B cell (primary cell): Measurements from ENCODE around the gene ILF3. TPM values are rescaled to one million over a fixed set of nuclear protein-coding genes. Genes with fewer than 3 reads are reported as not detected.

Experiments
- ATAC-seq: fragments of 200-7000 bp; cut with Tn5 transposase; one replicate; pipeline ENCODE4 v1.10.0; 2021; ENCODE audit warnings: low read depth, mild to moderate bottlenecking, moderate number of reproducible peaks, moderate library complexity
- CTCF ChIA-PET: fragments of 350-600 bp; sonication (Branson Sonifier 250); formaldehyde crosslinking; loops from one replicate; lab custom pipeline; 2021; ENCODE audit warnings: antibody characterized with exemption, inconsistent platforms; lab: Charles Lee
- POLR2A ChIA-PET: fragments of 350-600 bp; sonication (Branson Sonifier 250); formaldehyde crosslinking; loops from one replicate; lab custom pipeline; 2021; ENCODE audit warnings: antibody characterized with exemption; lab: Charles Lee
- DNase-seq: peaks from one replicate; pipeline ENCODE4 v3.0.0; 2013
- H2AFZ ChIP-seq: 2 replicates; pipeline ENCODE4 v1.6.1; 2012; ENCODE audit warnings: mild to moderate bottlenecking, low read depth, low read length; ENCODE audit not compliant: insufficient read depth, poor library complexity, severe bottlenecking
- H3K27ac ChIP-seq, 2 donors: 1 replicate in 1 of 2; 2 replicates in 1 of 2; pipeline ENCODE4 v1.5.1; 2012 to 2013; ENCODE audit warnings: low read length in 2 of 2, mild to moderate bottlenecking in 2 of 2, moderate library complexity in 1 of 2
- H3K27me3 ChIP-seq, 4 experiments: fragments of 200-600 bp in 1 of 4; sonication (generic) in 1 of 4; replicated peaks in 1 of 4; 1 replicate in 2 of 4; 2 replicates in 2 of 4; pipeline versions ENCODE4 v1.6.1 to v1.7.0; 2013 to 2016; ENCODE audit warnings: low read length in 3 of 4, mild to moderate bottlenecking in 2 of 4, mixed read lengths in 1 of 4, moderate library complexity in 1 of 4; ENCODE audit not compliant: insufficient read depth in 4 of 4, control insufficient read depth in 3 of 4; ENCODE audit errors: control extremely low read depth in 1 of 4
- H3K36me3 ChIP-seq, 2 experiments: replicated peaks in 1 of 2; 1 replicate in 1 of 2; 2 replicates in 1 of 2; pipeline versions ENCODE4 v1.6.1 to v1.7.1; 2013; ENCODE audit warnings: low read length in 1 of 2; ENCODE audit not compliant: insufficient read depth in 2 of 2, control insufficient read depth in 1 of 2; ENCODE audit errors: control extremely low read depth in 1 of 2, extremely low read depth in 1 of 2
- H3K4me1 ChIP-seq, 2 donors: fragments of 200-600 bp in 1 of 2; sonication (generic) in 1 of 2; 1 replicate in 1 of 2; 2 replicates in 1 of 2; pipeline versions ENCODE4 v1.5.1 to v1.6.1; 2013 to 2017; ENCODE audit warnings: low read length in 2 of 2; ENCODE audit not compliant: control insufficient read depth in 2 of 2, insufficient read depth in 2 of 2
- H3K4me2 ChIP-seq: replicated peaks from 2 replicates; pipeline ENCODE3; 2012; ENCODE audit warnings: mild to moderate bottlenecking, low read depth, low read length; ENCODE audit not compliant: poor library complexity, severe bottlenecking
- H3K4me3 ChIP-seq, 5 experiments: fragments of 200-600 bp in 1 of 5; sonication (generic) in 1 of 5; 1 replicate in 3 of 5; 2 replicates in 2 of 5; pipeline versions ENCODE4 v1.5.1 to v1.7.0; 2011 to 2016; ENCODE audit warnings: low read length in 4 of 5, mild to moderate bottlenecking in 4 of 5, low read depth in 2 of 5, control low read depth in 1 of 5, moderate library complexity in 1 of 5; ENCODE audit not compliant: insufficient read depth in 1 of 5; ENCODE audit errors: control extremely low read depth in 1 of 5, extremely low read depth in 1 of 5
- H3K79me2 ChIP-seq: fragments of 200-600 bp; sonication (generic); one replicate; pipeline ENCODE4 v1.6.0; 2016; ENCODE audit warnings: low read length; ENCODE audit not compliant: control insufficient read depth, insufficient read depth
- H3K9ac ChIP-seq: fragments of 200-600 bp; sonication (generic); 2 replicates; pipeline ENCODE4 v1.6.1; 2017; ENCODE audit warnings: mild to moderate bottlenecking, low read length, moderate library complexity
- H3K9me3 ChIP-seq, 3 donors: one replicate each; pipeline versions ENCODE4 v1.6.1 to v1.7.1; 2013; ENCODE audit warnings: low read length in 2 of 3; ENCODE audit not compliant: control insufficient read depth in 2 of 3, insufficient read depth in 1 of 3; ENCODE audit errors: control extremely low read depth in 1 of 3
- H4K20me1 ChIP-seq: 2 replicates; pipeline ENCODE4 v1.6.0; 2012; ENCODE audit warnings: mild to moderate bottlenecking, low read length; ENCODE audit not compliant: insufficient read depth, control insufficient read depth, poor library complexity, severe bottlenecking
- H3K27ac Mint-ChIP-seq: one replicate; pipeline ENCODE4 v1.8.0; 2021; ENCODE audit warnings: mixed read lengths
- H3K27me3 Mint-ChIP-seq: one replicate; pipeline ENCODE4 v1.8.0; 2021; ENCODE audit warnings: mixed read lengths
- H3K4me1 Mint-ChIP-seq: one replicate; pipeline ENCODE4 v1.8.0; 2021; ENCODE audit warnings: mixed read lengths
- H3K4me3 Mint-ChIP-seq: one replicate; pipeline ENCODE4 v1.8.0; 2021; ENCODE audit warnings: mixed read lengths
- H3K9me3 Mint-ChIP-seq: one replicate; pipeline ENCODE4 v1.8.0; 2022; ENCODE audit warnings: mixed read lengths; ENCODE audit not compliant: insufficient read depth
- EZH2 ChIP-seq: IDR thresholded peaks from 2 replicates; pipeline ENCODE4 v1.6.1; 2012; ENCODE audit warnings: borderline replicate concordance, low read depth, mild to moderate bottlenecking, moderate library complexity, low read length; ENCODE audit not compliant: insufficient read depth, poor library complexity, severe bottlenecking
- WGBS: methylation state at CpG from one replicate; pipeline ENCODE4 v1.1.5; 2013; ENCODE audit warnings: missing lambda C conversion rate; ENCODE audit not compliant: insufficient coverage; 5-methylcytosine and 5-hydroxymethylcytosine counted together
- intact Hi-C: fragments of 100-400 bp; cut with micrococcal nuclease; formaldehyde crosslinking; loops from one replicate; pipeline ENCODE4 v1.10.0; 2022
- polyA plus RNA-seq: library from polyadenylated mRNA; depleted of rRNA; stranded (reverse); fragments of >200 nt; gene quantifications from 2 replicates; pipeline ENCODE4 v1.2.3, GENCODE V29; 2012
- total RNA-seq, 2 donors: library from RNA; stranded (reverse); fragments of 120-200 nt in 1 of 2; gene quantifications; 1 replicate in 1 of 2; 2 replicates in 1 of 2; pipeline versions ENCODE4 v1.2.3 to v1.2.4, GENCODE V29; 2013 to 2022
- TF ChIP-seq, protein P1 (sequence below): fragments of 200-600 bp; IDR thresholded peaks from one replicate; pipeline ENCODE4 v1.8.0; 2022; ENCODE audit warnings: antibody characterized with exemption, mild to moderate bottlenecking

Gene ILF3
- total and polyA plus RNA-seq, 2 donors (not counting 1 experiment from before 2014, with no cell fraction given) = 189 to 359 TPM

DNA sequence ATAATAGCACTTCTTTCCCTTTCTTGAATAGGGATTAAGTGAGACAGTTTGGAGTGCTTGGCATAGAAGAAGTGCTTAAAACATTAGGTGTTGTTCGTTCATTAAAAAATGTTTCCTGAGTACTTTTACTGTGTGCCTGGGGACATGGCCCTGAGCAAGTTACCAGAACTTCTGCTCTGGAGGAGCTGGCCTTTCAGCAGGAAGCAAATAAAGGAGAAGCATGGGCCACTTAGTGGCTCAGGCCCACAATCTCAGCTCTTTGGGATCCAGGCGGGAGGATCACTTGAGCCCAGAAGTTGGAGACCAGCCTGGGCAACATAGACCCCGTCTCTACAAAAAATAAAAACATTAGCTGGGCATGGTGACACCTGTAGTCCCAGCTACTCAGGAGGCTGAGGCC is 69.4 kb downstream of the ILF3 start:
- intact Hi-C loops = no loop called here
- Histone ChIP-seq H4K20me1 (peaks cover 97% of the 10 kb centered on the region), H3K27me3 (no peaks in the 10 kb centered on the region), H3K36me3 (peaks cover 9 to 26% of the 10 kb centered on the region in 2 experiments), H3K4me1 (peaks cover 22 to 37% of the 10 kb centered on the region in 2 donors), H3K4me2 (no peak overlapping the region), H3K9me3 (no peaks in the 10 kb centered on the region), H3K27ac (no peak overlapping the region), H2AFZ (no peak overlapping the region), H3K4me3 (no peak overlapping the region), H3K9ac (no peak overlapping the region), H3K79me2 (peaks cover 100% of the 10 kb centered on the region)
- H3K27ac Mint-ChIP-seq = no peak overlapping the region
- TF ChIP-seq, protein P1, sequence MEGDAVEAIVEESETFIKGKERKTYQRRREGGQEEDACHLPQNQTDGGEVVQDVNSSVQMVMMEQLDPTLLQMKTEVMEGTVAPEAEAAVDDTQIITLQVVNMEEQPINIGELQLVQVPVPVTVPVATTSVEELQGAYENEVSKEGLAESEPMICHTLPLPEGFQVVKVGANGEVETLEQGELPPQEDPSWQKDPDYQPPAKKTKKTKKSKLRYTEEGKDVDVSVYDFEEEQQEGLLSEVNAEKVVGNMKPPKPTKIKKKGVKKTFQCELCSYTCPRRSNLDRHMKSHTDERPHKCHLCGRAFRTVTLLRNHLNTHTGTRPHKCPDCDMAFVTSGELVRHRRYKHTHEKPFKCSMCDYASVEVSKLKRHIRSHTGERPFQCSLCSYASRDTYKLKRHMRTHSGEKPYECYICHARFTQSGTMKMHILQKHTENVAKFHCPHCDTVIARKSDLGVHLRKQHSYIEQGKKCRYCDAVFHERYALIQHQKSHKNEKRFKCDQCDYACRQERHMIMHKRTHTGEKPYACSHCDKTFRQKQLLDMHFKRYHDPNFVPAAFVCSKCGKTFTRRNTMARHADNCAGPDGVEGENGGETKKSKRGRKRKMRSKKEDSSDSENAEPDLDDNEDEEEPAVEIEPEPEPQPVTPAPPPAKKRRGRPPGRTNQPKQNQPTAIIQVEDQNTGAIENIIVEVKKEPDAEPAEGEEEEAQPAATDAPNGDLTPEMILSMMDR = no peak
- no peak for TF ChIP-seq EZH2
- ATAC-seq = no peak
- DNase-seq = no peak
- ChIA-PET CTCF (interaction anchor here (0.5 to 0.9 kb wide), 3 partner anchors 23 to 1100 kb away, joined by 3 to 5 read pairs (median 3); no protein-coding TSS in a partner anchor), POLR2A (no interaction called here)
- H3K4me3 Mint-ChIP-seq = no peak overlapping the region
- no peaks in the 10 kb centered on the region for H3K9me3 Mint-ChIP-seq
- H3K4me1 Mint-ChIP-seq = peaks cover 72% of the 10 kb centered on the region
- H3K27me3 Mint-ChIP-seq = no peaks in the 10 kb centered on the region
- 98% methylated on average over 3 of the region's 3 CpGs for WGBS

DNA sequence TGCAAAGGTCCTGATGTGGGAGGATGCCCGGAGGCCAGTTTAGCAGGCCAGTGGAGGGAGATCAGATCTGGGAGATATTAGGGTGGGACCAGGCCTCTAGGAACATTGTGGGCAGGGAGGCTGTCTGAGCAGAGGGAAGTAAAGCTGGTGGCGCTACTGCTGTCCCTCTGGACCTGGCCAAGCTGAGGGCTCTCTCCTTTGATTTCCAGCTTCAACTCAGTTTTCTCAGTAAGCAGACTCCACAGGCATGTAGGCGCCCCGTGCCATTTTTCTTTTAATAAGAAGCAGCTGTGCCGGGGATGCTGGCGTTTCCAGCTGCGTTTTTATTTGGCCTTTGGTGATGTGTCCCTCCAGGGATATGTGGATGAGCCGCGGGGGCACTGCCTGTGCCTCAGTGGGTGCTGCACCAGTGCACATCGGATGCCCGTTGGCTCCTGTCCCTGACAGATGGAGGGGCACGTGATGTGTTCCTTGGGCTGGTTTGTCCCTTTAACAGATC is 70.5 kb downstream of the ILF3 start:
- peaks cover 100% of the 10 kb centered on the region for H3K79me2 ChIP-seq
- Mint-ChIP-seq H3K9me3 (no peaks in the 10 kb centered on the region), H3K27me3 (no peaks in the 10 kb centered on the region), H3K27ac (no peak overlapping the region), H3K4me3 (no peak overlapping the region), H3K4me1 (peaks cover 69% of the 10 kb centered on the region)
- H3K9ac ChIP-seq = no peak overlapping the region
- H2AFZ ChIP-seq = no peak overlapping the region
- H4K20me1 ChIP-seq = peaks cover 97% of the 10 kb centered on the region
- peaks cover 9 to 26% of the 10 kb centered on the region in 2 experiments for H3K36me3 ChIP-seq
- H3K4me3 ChIP-seq = no peak overlapping the region
- DNase-seq = no peak
- H3K4me1 ChIP-seq = peaks cover 19 to 33% of the 10 kb centered on the region in 2 donors
- intact Hi-C loops = no loop called here
- no peaks in the 10 kb centered on the region for H3K27me3 ChIP-seq
- WGBS = 97% methylated on average over 11 of the region's 12 CpGs
- H3K9me3 ChIP-seq = no peaks in the 10 kb centered on the region
- H3K4me2 ChIP-seq = no peak overlapping the region
- POLR2A ChIA-PET = interaction anchor here (0.6 to 0.7 kb wide), 2 partner anchors 11 to 18 kb away, joined by 4 to 5 read pairs; no protein-coding TSS in a partner anchor
- TF ChIP-seq EZH2 = no peak
- TF ChIP-seq, protein P1 = no peak
- no peak for ATAC-seq
- CTCF ChIA-PET = interaction anchor here (0.7 kb wide), 1 partner anchor 45 kb away, joined by 5 read pairs; no protein-coding TSS in a partner anchor
- H3K27ac ChIP-seq = no peak overlapping the region
